ENCODE measurements around the gene FIGLA. TPM values are rescaled to one million over a fixed set of nuclear protein-coding genes. Genes with fewer than 3 reads are reported as not detected.
A peak's percentile ranks its signal among the peaks of the same experiment; 100 is the strongest.

Gene FIGLA
- total and polyA plus RNA-seq, 10 donors, result 0.14 to 0.39 TPM; not detected in 8

- peak overlapping the region in 4 of 8 donors; percentile 5 to 47 (median 40) for H3K27ac ChIP-seq
- H3K4me1 ChIP-seq, result no peaks in the 10 kb centered on the region
- intact Hi-C loops (cut with DNase I; ENCODE audit: low total_unique reads), result loop anchor here (10.0 kb wide), 1 partner anchor 147 kb away; no protein-coding TSS in a partner anchor
- no peaks in the 10 kb centered on the region for H3K36me3 ChIP-seq
- H3K9me3 ChIP-seq, result peaks cover 0 to 18% (median 8%) of the 10 kb centered on the region in 8 donors
- no peak for DNase-seq
- TF ChIP-seq CTCF (IDR thresholded peaks at IDR 0.05 in 8 of 11, conservative IDR thresholded peaks at IDR 0.05 in 3 of 11) (no peak), POLR2AphosphoS5 (IDR thresholded peaks at IDR 0.05) (no peak)
- H3K27me3 ChIP-seq (replicated peaks in 1 of 7), result peaks cover 0 to 23% (median 0%) of the 10 kb centered on the region in 7 donors
- no peak overlapping the region for H3K4me3 ChIP-seq
- WGBS, 5 donors, result 43 to 63% (median 49%) methylated on average over 2 of the region's 2 CpGs
Measured at GRCh38 chr2:70797506-70797905, 7.1 kb upstream of the FIGLA start.

DNA sequence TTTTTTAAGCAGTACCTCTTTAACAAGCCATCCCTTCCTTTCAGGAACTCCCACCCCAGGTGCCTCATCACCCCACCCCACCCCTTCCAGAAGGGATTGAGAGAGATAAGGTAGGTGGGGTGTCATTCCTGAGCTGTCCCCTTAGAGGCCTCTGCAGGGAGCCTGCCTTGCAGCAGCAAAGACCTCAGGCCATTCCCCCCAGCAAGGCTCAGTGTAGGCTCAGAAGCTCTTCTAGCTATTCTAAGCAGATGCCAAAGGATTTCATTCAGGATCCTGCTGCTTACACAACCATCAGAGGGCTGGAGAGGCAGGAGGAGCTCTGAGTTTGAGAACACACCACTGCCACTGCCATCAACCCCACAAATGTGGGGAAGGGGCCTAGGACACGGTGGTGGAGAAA, 5.8 kb upstream of the FIGLA start:
- H3K27me3 ChIP-seq (replicated peaks in 1 of 7), result peaks cover 0 to 31% (median 7%) of the 10 kb centered on the region in 7 donors
- intact Hi-C loops (cut with DNase I; ENCODE audit: low total_unique reads), result loop anchor here (10.0 kb wide), 1 partner anchor 149 kb away; no protein-coding TSS in a partner anchor
- H3K4me3 ChIP-seq, result no peak overlapping the region
- peaks cover 0 to 18% (median 8%) of the 10 kb centered on the region in 8 donors for H3K9me3 ChIP-seq
- no peaks in the 10 kb centered on the region for H3K36me3 ChIP-seq
- H3K4me1 ChIP-seq, result no peaks in the 10 kb centered on the region
- DNase-seq, result no peak
- 63 to 94% (median 88%) methylated on average over 1 of the region's 1 CpG for WGBS, 5 donors
- no peak for TF ChIP-seq POLR2AphosphoS5 (IDR thresholded peaks at IDR 0.05)
- no peak for TF ChIP-seq CTCF (IDR thresholded peaks at IDR 0.05 in 8 of 11, conservative IDR thresholded peaks at IDR 0.05 in 3 of 11)
- TF ChIP-seq POLR2A (IDR thresholded peaks at IDR 0.05), result no peak
- H3K27ac ChIP-seq, result no peak overlapping the region

GRCh38 chr2:70795164-70795995, 4.9 kb upstream of the FIGLA start:
- Histone ChIP-seq H3K9me3 (peaks cover 0 to 18% (median 8%) of the 10 kb centered on the region in 8 donors), H3K36me3 (no peaks in the 10 kb centered on the region), H3K4me1 (peaks cover 0 to 4% (median 3%) of the 10 kb centered on the region in 6 donors), H3K27me3 (replicated peaks in 1 of 7) (peaks cover 0 to 40% (median 15%) of the 10 kb centered on the region in 7 donors), H3K4me3 (no peak overlapping the region), H3K27ac (no peak overlapping the region)
- DNase-seq, result no peak
- WGBS, 5 donors, result 67 to 83% (median 76%) methylated on average over 4 of the region's 4 CpGs
- TF ChIP-seq POLR2AphosphoS5 (IDR thresholded peaks at IDR 0.05), result no peak
- intact Hi-C loops (cut with DNase I; ENCODE audit: low total_unique reads), result loop anchor here (10.0 kb wide), 1 partner anchor 149 kb away; no protein-coding TSS in a partner anchor

- DNase-seq, result no peak
- Histone ChIP-seq H3K9me3 (no peaks in the 10 kb centered on the region), H3K27ac (peak overlapping the region in 3 of 8 donors; percentile 15 to 50 (median 19)), H3K4me3 (no peak overlapping the region), H3K4me1 (peaks cover 3 to 17% (median 16%) of the 10 kb centered on the region in 6 donors), H3K36me3 (no peaks in the 10 kb centered on the region), H3K27me3 (replicated peaks in 1 of 7) (peaks cover 0 to 54% (median 27%) of the 10 kb centered on the region in 7 donors)
- intact Hi-C loops (cut with DNase I; ENCODE audit: low total_unique reads), result loop anchor here (10.0 kb wide), 1 partner anchor 151 kb away; no protein-coding TSS in a partner anchor
- WGBS, 5 donors, result 41 to 58% (median 52%) methylated on average over 2 of the region's 2 CpGs
- TF ChIP-seq CTCF (IDR thresholded peaks at IDR 0.05 in 8 of 11, conservative IDR thresholded peaks at IDR 0.05 in 3 of 11) (no peak), POLR2AphosphoS5 (IDR thresholded peaks at IDR 0.05) (no peak), POLR2A (IDR thresholded peaks at IDR 0.05) (no peak)
Measured at GRCh38 chr2:70793450-70793849, 3.0 kb upstream of the FIGLA start.
